Measurements from ENCODE around the gene SLC26A9. TPM values are rescaled to one million over a fixed set of nuclear protein-coding genes. Genes with fewer than 3 reads are reported as not detected.
"Not testable (repeated sequence)": the region's sequence is repeated elsewhere in the genome, so short reads cannot be mapped to it uniquely, and the experiment has no call there.

SLC26A9 gene
- total and polyA plus RNA-seq, 2 donors (not counting 1 experiment from before 2014, with no cell fraction given): not detected

GRCh38 chr1:205879974-205880373 is 63.3 kb downstream of the SLC26A9 start:
- Histone ChIP-seq H4K20me1 (ENCODE audit: control insufficient read depth, extremely low read depth, insufficient read depth, low read length) (no peaks in the 10 kb centered on the region), H3K36me3 (ENCODE audit: control insufficient read depth, insufficient read depth, low read length) (no peaks in the 10 kb centered on the region), H3K4me3 (replicated peaks in 1 of 4; ENCODE audit: control extremely low read depth in 1 of 4, insufficient read depth in 1 of 4, low read depth in 3 of 4, low read length in 4 of 4) (no peak overlapping the region), H3K27ac (ENCODE audit: insufficient read depth, low read length) (no peak overlapping the region), H3K79me2 (ENCODE audit: control insufficient read depth, insufficient read depth, low read length) (no peaks in the 10 kb centered on the region), H3K27me3 (ENCODE audit: control insufficient read depth, insufficient read depth, low read length) (no peaks in the 10 kb centered on the region), H3K9ac (ENCODE audit: insufficient read depth, low read length) (no peak overlapping the region), H3K9me3 (ENCODE audit: control insufficient read depth, insufficient read depth, low read depth, low read length) (no peaks in the 10 kb centered on the region), H2AFZ (ENCODE audit: low read length) (no peak overlapping the region), H3K4me2 (ENCODE audit: extremely low read depth, insufficient read depth, low read length) (no peak overlapping the region), H3K4me1 (ENCODE audit: control insufficient read depth, extremely low read depth, insufficient read depth, low read length) (no peaks in the 10 kb centered on the region)
- no peak for DNase-seq (ENCODE audit: low read depth in 2 of 2)
- TF ChIP-seq CTCF (conservative IDR thresholded peaks at IDR 0.05 in 1 of 2, IDR thresholded peaks at IDR 0.05 in 1 of 2; ENCODE audit: low read depth in 1 of 2, low read length in 2 of 2) (no peak), EZH2 (IDR thresholded peaks at IDR 0.05; ENCODE audit: low read length, missing control alignments) (no peak)

- H2AFZ ChIP-seq (ENCODE audit: low read length): no peak overlapping the region
- H3K36me3 ChIP-seq (ENCODE audit: control insufficient read depth, insufficient read depth, low read length): no peaks in the 10 kb centered on the region
These were observed 65.2 kb downstream of the SLC26A9 start for GRCh38 chr1:205878026-205878425.

GRCh38 chr1:205873148-205873547 is 70.1 kb downstream of the SLC26A9 start:
- H3K4me1 ChIP-seq (ENCODE audit: control insufficient read depth, extremely low read depth, insufficient read depth, low read length); H3K9ac ChIP-seq (ENCODE audit: insufficient read depth, low read length); H2AFZ ChIP-seq (ENCODE audit: low read length); H3K27me3 ChIP-seq (ENCODE audit: control insufficient read depth, insufficient read depth, low read length); H3K27ac ChIP-seq (ENCODE audit: insufficient read depth, low read length); H4K20me1 ChIP-seq (ENCODE audit: control insufficient read depth, extremely low read depth, insufficient read depth, low read length); DNase-seq (ENCODE audit: low read depth in 2 of 2); H3K36me3 ChIP-seq (ENCODE audit: control insufficient read depth, insufficient read depth, low read length); H3K4me3 ChIP-seq (replicated peaks in 1 of 4; ENCODE audit: control extremely low read depth in 1 of 4, insufficient read depth in 1 of 4, low read depth in 3 of 4, low read length in 4 of 4); H3K9me3 ChIP-seq (ENCODE audit: control insufficient read depth, insufficient read depth, low read depth, low read length); H3K79me2 ChIP-seq (ENCODE audit: control insufficient read depth, insufficient read depth, low read length); H3K4me2 ChIP-seq (ENCODE audit: extremely low read depth, insufficient read depth, low read length): not testable (repeated sequence)

More at GRCh38 chr1:205878026-205878425, 65.2 kb downstream of the SLC26A9 start:
- DNase-seq (ENCODE audit: low read depth in 2 of 2): no peak
- TF ChIP-seq EZH2 (IDR thresholded peaks at IDR 0.05; ENCODE audit: low read length, missing control alignments) (no peak), CTCF (conservative IDR thresholded peaks at IDR 0.05 in 1 of 2, IDR thresholded peaks at IDR 0.05 in 1 of 2; ENCODE audit: low read depth in 1 of 2, low read length in 2 of 2) (no peak)
- Histone ChIP-seq H3K4me1 (ENCODE audit: control insufficient read depth, extremely low read depth, insufficient read depth, low read length) (no peaks in the 10 kb centered on the region), H3K9ac (ENCODE audit: insufficient read depth, low read length) (no peak overlapping the region), H3K4me3 (replicated peaks in 1 of 4; ENCODE audit: control extremely low read depth in 1 of 4, insufficient read depth in 1 of 4, low read depth in 3 of 4, low read length in 4 of 4) (no peak overlapping the region), H3K4me2 (ENCODE audit: extremely low read depth, insufficient read depth, low read length) (no peak overlapping the region), H4K20me1 (ENCODE audit: control insufficient read depth, extremely low read depth, insufficient read depth, low read length) (no peaks in the 10 kb centered on the region), H3K27ac (ENCODE audit: insufficient read depth, low read length) (no peak overlapping the region), H3K27me3 (ENCODE audit: control insufficient read depth, insufficient read depth, low read length) (no peaks in the 10 kb centered on the region), H3K79me2 (ENCODE audit: control insufficient read depth, insufficient read depth, low read length) (no peaks in the 10 kb centered on the region), H3K9me3 (ENCODE audit: control insufficient read depth, insufficient read depth, low read depth, low read length) (no peaks in the 10 kb centered on the region)
